CMK (cell line): ENCODE results near the gene CCDC86.

Experiments used
- DNase-seq: peaks from one replicate; pipeline ENCODE4 v3.0.0-alpha.2; 2010; ENCODE audit warnings: low read depth

CCDC86 gene

DNA sequence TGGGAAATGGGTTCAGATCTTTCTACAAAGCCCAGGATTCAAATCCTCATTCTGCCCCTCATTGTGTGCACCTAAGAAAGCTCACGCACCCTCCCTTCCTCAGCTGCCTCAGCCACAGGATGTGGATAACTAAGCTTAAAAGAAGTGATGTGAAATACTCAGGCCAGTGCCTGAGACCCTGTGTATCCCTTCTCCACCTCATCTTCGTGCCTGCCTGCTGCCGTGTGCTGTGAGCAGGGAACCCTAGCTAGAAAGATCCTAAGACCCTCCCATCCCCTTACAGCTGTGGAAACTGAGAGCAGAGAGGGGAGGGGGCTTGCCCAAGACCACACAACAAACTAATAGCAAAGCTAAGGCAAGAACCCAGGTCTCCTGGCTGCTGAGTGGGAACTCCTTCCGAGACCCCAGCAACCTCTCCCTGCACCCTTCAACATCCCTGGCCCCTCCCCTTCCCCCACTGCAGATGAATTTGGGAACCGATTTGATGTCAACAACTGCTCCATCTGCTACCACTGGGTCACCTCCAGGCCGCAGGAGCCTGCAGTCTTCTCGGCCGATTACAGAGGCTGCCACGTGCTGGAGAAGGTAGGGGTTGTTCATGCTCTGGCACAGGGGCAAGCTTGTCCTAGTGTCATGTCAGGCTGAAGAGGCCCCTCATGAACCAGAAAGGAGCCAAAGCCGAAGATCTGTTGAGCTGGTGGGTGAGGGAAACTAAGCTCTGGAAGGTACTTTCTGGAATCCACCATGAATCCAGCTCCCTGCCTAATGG, 27.0 kb downstream of the CCDC86 start:
- no peak for DNase-seq

DNA sequence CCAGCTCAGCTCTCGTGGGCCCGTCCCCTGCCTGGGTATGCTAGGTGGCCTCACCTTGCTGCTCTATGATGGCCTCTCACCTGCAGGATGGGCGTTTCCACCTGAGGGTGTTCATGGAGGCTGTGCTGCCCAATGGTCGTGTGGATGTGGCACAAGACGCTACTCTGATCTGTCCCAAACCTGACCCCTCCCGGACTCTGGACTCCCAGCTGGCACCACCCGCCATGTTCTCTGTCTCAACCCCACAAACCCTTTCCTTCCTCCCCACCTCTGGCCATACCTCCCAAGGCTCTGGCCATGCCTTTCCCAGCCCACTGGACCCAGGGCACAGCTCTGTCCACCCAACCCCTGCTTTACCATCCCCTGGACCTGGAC, 27.5 kb downstream of the CCDC86 start:
- DNase-seq = no peak

DNA sequence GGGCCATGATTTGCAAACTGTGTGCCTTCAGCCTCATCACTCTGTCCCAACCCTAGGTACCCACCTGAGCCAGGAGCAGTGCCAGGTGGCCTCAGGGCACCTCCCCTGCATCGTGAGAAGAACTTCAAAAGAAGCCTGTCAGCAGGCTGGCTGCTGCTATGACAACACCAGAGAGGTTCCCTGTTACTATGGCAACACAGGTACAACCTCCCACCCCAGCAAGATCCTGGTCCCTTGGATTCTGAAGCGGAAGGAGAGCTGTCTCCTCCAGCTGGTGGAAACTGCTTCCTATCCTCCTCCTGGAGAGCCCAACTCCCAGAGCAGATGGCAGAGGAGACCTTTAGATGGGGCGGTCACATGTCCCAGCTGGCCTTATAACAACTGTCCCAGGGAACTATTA, 28.4 kb downstream of the CCDC86 start:
- no peak for DNase-seq

DNA sequence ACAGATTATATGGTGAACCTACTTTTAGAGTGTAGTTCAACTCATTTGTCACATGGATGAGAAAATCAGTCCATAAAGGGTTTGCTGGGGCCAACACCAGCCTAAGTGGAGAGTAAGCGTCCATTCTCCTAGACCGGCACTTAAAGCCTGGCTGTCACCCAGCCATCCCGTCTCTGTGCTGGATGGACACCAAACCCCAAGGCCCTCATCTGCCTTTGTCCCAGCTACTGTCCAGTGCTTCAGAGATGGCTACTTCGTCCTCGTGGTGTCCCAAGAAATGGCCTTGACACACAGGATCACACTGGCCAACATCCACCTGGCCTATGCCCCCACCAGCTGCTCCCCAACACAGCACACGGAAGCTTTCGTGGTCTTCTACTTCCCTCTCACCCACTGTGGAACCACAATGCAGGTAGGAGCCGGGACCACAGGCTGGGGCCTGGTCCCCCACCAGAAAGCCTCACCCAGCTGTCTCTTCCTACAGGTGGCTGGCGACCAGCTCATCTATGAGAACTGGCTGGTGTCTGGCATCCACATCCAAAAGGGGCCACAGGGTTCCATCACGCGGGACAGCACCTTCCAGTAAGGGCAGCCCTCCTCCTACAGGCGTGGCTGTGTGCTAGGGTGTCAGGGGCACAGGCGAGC, 28.9 kb downstream of the CCDC86 start:
- DNase-seq = no peak

DNA sequence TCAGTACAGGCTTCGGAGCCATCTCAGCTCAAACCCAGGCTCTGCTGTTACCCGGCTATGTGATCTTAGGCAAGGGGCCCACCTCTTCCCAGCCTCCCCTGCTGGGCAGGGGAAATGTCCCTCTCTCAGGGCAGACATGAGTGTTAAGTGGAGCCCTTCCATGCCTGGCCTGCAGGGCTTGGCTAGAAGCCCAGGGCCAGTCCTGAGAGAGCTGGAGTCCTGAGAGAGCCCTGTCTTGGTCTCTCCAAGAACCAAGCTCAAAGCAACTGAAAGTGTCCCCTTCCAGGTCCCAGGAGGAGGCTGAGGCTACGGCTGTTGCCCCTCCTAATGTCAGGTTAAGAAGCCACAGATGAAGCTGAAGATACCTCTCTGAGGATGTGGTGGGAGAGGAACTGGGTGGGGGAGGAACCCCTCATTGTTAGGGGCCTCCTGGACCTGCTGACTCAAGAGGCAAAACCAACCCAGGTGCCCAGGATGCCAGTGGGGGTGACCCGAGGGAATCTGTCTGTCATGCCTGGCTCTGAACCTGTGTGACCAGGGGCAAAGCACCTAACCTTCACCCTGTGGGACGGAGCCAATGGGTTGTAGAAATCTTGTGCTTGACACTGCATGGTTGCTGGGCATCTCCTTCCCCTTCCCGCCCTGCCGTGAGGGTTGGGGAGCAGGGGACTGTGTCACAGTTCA, 29.6 kb downstream of the CCDC86 start:
- DNase-seq = no peak

DNA sequence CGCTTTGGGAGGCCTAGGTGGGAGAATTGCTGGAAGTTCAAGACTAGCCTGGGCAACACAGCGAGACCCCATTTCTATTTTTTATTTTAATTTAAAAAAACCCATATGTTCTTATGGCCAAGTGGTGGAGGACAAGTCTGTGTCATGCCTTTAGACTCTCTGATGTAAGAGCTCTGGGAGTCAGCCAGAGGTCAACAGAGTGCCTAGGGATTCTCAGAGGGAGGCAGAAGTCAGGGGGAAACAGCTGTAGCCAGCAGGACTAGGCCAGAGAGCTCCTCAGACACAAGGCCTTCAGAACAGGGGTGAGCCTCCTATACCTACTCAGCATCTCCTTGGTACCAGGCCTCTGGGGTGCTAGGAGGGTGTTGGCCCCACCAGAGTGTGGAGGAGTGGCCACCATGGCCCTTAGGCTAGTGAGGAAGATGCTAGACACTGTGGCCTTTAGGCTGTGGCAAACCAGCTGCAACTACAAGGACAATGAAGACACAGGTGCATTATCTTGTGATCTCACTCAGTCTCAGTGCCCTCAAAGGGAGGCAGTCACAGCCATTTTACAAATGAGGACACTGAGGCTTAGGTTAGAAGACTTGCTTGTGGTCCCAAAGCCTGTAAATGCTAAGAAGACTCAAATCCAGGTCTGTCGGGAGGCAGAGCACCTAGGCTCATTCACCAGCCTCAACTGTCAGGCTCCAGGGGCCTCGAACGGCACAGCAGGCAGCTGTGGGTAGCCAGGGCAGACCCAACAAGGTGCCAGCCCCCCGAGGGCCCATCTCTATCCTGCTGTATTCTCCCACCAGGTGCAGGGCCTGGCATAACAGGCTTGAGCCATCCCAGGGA, 30.4 kb downstream of the CCDC86 start:
- DNase-seq = no peak

DNA sequence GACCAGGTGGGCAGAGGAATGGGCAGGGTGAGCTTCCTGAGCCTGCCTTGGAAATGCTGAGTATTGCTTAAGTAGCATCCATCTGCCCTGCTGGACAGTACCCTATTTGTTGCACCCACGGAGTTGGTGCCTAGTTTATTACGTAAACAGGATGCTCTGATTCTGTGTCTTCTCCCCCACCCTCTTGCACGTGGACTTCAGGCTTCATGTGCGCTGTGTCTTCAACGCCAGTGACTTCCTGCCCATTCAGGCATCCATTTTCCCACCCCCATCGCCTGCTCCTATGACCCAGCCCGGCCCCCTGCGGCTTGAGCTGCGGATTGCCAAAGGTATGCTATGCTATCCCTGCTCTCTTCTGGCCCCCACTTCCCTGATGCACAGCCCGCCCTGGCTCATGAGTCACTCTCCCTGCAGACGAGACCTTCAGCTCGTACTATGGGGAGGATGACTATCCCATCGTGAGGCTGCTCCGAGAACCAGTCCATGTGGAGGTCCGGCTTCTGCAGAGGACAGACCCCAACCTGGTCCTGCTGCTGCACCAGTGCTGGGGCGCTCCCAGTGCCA, 31.1 kb downstream of the CCDC86 start:
- DNase-seq = no peak

DNA sequence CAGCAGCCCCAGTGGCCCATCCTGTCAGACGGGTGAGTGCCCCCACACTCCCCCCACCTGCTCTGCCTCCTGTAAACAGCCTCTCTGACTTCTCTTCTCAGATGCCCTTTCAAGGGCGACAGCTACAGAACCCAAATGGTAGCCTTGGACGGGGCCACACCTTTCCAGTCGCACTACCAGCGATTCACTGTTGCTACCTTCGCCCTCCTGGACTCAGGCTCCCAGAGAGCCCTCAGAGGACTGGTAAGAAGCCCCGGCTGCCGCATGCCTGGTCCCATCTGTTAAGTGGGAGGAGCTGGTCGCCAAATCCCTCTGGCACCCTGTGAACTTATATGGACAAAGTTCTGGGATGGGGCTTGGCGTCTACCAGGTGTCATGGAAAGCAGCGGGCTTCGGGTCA, 31.6 kb downstream of the CCDC86 start:
- no peak for DNase-seq

DNA sequence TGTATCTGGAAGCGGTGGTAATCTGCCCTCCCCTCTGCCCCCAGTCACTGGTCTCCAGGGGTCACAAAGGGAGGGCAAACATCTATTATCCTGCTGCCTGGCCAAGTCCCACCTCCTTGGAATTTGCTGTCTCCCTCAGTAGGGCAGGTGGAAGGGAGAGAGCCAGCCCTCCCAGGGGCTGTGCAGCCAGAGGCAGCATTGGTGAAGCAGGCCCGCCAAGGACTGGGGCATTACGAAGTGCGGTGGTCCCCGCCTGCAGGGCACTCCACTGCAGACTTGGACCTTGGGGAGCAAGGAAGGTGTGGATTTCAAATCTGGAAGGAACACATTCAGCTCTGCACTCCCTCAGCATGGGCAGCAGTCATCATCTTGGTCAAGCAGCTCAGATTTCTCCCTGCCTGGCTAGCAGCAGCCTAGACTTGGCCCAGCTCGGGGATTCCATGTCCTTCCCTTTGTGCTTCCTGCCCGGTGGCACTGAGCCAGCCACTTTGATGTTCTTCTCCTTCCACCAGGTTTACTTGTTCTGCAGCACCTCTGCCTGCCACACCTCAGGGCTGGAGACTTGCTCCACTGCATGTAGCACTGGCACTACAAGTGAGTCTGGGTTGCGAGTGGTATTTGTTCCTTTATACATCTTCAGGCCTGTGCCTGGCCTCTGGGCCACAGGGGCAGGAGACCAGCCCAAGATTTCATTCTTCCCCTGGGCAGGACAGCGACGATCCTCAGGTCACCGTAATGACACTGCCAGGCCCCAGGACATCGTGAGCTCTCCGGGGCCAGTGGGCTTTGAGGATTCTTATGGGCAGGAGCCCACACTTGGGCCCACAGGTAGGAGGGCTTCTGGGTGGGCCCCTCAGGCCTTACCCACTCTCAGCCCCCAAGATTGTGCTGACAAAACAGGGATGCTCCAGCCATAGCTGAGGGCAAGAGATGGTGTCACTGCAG, 32.8 kb downstream of the CCDC86 start:
- DNase-seq = no peak

DNA sequence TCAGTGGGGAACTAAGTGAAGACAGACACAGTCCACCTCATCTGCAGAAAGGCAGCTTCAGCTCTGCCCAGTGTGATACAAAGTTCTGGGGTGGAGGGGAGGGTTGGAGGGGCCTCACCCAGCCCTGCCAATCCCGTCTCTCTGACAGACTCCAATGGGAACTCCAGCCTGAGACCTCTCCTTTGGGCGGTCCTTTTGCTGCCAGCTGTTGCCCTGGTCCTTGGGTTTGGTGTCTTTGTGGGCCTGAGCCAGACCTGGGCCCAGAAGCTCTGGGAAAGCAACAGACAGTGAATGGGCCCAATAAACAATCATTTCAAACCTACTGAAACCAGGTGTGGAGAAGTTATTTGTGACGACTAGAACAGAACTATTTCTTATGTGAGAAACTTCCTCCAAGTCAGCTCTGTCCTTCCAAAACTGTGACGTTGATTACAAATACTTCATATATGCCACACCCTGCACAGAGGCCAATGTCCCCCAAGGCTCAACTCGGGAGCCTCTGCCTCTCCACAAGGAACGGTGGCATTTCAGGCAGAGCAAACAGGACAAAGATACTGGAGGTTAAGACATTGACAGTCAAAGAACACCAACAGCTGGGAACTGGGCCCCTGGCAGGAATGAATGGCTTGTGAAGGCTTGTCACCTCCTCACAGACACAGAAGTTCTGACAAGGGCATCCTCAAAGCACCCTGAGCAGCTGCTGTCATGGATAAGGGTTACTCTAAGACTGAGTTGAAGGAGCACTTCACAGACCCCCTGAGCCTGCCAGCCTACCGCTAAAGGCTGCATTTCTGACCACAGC, 33.7 kb downstream of the CCDC86 start:
- DNase-seq = no peak

DNA sequence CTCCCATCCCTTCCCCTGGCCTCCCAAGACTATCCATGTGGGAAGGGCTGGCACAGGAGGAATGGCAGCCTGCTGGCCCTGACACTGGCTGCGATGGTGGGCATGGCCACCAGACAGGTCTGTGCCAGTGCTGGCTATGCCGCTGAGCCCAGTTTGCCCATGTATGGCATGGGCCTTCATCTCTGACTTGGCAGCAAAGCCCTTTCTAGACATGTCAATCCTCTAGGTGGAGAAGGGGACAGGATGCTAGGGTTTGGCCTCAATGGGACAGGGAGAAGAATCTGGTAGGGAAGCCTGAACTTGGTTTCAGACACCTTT, 34.2 kb downstream of the CCDC86 start:
- no peak for DNase-seq

DNA sequence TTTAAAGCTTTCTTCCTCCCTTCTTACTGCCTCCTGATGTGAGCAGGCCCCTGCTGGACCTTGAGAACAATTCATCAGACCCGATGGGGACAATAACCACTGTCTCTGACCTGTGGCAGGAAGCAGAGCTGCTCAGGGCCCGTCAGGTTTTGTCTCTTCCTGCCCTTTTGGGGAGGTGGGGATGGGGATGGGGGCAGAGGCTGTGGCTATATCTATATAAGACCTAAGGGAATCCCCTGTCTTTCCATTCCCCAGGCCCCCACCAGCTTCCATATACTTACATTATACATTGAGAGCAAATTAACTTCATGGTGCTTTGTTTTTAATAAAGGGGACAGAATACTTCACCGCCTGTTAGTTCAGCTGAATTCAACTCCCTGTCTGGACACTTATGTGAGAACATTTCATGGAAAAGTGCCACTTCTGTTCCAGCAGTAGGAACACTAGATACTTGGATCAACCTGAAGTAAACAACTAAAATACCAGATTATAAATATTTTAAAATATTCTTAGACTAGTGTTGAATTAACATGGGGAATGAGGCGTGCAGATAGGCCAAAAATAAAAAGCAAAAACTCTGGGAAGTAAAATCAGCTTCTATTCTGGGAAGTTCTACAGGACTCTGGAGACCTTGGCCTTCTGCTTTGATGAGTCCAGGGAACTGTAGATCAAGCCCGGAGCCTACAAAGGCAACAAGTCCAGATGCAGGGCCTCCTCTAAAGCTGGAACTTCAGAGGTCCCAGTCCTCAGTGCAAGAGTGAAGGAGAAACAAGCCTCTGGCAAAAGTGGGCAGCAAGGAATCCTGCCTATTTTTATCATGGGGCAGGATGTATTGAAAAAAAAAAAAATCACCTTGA, 36.6 kb downstream of the CCDC86 start:
- DNase-seq = no peak

DNA sequence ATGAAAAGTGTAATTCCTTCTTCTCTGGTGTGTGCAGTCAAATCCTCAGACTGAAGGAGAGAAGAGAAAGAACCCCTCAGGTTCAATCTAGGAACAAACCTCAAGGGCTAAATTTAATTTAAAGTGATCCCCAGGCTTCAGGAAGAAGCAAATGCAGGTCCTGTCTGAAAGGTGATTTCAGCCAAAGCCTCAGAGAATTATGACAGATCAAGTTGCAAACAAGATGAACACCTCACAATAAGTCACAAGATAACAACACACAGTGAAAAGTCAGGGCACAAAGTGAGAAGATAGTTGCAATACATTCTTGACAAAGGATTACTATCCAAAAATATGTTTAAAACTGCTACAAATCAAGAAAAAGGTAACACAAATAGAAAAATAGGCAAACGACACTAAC, 37.2 kb downstream of the CCDC86 start:
- DNase-seq = no peak

DNA sequence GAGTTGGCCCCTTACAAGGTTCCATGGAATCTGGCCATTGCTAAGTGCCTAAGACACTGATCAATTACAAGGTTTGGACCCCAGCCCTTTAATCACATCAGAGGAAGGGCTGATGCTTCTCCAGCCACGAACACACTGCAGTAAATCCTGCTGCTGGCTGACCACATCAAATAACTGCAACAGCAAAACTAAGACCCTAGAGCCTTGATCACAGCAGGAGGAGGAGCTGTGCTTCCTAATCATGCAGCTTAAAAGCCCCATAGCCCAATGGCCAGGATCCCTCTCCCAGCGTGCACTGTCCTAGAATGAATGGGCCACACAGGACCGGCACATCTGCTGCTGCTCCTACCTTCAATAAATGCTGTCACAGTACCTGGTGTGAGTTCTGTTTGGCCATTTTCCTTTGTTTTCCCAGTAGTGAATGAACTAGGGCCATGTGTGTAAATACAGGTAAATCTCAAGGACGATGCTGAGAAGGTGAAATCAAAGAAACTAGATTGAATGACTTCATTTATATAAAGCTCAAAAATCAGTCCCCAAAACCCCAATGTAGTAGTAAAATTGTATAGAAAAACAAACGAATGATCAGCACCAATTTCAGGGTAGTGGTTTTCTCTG, 38.2 kb downstream of the CCDC86 start:
- no peak for DNase-seq

DNA sequence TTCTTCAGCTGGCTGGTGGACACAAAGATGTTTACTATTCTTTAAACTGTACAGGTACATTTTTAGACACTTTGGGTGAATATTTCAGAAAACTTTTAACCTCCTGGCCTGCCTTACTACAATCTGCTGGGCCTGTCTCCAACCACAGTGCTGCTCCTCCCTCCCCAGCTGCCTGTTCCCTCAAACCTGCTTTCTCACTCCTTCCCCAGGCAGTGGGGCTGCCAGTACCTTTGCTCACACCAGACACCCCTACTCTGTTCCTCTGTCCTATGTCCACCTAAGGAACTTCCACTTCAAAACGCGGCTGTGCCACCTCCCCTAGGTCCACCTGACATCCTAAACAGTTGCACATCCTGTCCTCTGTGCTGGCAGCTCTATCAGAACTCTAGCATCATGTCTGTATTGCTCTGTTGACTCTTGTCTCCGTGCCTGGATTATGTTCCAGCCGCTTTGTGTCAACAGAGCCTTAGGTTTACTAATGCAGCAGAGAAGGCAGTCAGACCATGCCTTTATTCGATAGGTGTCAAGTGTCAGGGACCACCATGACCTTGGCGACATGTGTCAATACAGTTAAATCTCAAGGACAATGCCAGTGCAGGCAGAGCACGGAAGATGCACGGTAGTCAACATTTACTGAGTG, 38.9 kb downstream of the CCDC86 start:
- no peak for DNase-seq

DNA sequence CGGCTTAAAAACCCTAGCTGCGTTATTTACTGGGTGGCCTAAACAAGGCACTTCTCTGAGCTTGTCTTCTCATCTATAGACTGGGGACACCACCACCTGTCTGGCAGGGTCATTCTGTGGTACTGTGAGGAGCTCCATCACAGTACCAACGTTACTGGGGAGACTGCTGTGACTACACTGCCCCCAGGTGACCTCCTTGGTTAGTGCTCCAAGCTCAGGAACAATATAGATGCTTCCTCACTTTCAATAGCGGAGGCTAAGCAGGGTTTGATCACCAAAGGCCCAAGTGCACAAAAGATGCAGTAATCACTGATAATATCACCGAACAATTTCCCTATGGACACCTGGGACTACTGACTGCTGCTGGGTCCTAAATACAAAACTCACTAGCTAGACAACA, 45.6 kb downstream of the CCDC86 start:
- no peak for DNase-seq

DNA sequence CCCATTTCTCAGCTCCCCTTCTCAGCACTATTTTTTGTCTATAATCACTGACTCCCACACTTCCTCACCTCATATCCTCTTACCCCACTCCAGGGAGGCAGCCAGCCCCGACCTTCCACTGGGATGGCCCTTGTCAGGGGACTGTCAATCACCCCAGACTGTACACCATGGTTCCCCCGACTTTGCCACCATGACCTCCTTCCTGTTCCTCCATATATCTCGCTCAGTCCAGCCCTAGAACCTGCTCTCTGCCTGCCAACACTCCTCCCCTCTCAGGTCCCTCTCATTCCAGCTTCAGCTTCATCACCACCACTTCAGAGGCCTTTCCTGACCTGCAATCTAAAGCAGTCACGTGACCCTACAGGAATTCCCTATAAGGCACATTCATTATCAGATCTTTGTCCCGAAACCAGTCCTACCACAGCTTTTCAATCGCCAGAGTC, 48.0 kb downstream of the CCDC86 start:
- DNase-seq = no peak

DNA sequence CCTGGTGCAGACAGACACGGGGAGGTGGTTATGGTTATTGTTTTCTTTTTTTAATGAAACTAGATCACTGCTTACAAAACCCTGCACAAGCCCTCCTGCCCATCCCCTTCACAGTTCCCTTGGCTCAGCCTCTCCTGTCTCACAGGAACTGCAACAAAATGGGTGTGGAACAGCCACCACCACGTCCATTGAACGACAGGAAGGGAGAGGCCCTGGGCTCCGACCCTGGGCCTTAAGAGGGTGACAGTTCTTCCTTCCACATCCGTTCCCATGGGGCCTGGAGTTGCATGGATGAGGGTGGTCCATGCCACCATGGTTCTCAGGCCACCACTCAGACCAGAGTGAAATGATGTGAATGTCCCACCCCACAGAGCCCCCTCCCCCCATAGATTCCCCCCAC, 48.8 kb downstream of the CCDC86 start:
- DNase-seq = peak; percentile 68
